ENCODE data around the gene PPFIA1. TPM values are rescaled to one million over a fixed set of nuclear protein-coding genes. Genes with fewer than 3 reads are reported as not detected.

The PPFIA1 gene
- polyA plus RNA-seq, 1 of the 3 experiments (the other 2 are of a cell fraction) = 37.4 TPM

DNA sequence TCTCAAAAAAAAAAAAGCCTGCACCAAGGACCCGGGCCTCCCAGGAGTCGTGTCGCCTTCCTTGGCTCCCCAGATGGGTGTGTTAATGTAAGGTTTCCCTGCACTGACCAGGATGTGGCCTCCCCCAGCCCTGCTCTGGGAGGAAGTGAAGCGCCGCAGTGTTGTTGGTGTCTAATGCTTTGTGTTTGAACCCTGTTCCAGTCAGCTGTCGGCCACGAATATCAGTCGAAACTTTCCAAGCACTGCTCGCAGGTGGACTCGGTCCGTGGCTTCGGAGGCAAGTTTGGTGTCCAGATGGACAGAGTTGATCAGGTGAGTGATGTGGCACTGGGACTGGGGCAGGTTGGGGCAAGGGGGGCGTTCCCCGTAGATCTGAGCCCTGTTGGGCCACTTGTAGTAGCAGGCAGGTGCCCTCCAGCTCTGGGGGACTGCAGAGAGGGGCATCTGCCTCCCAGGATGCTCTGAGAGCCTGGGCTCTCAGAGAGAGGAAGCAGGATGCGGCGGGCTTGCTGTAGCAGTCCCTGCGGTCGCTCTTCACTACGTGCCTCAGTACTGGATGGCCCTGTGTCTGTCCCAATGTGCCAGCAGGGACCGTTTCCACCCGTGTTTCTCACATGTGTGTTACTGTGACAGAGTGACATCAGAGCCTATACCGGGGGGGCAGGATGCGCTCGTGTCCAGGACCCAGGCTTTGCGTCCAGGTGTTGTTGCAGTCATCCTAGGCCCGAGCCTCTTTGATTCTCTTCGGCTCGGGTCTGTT is 144.0 kb downstream of the PPFIA1 start:
- Histone ChIP-seq H3F3A (replicated peaks; ENCODE audit: insufficient read depth) (peaks cover 10% of the 10 kb centered on the region), H2AFZ (ENCODE audit: low read depth) (no peak overlapping the region), H3K27ac (ENCODE audit: low read depth in 2 of 2, low read length in 1 of 2) (no peak overlapping the region), H3K4me3 (ENCODE audit: low read depth in 2 of 2, low read length in 1 of 2) (no peak overlapping the region), H3K79me2 (ENCODE audit: insufficient read depth) (peaks cover 61% of the 10 kb centered on the region; the same call in 1 of the 2 replicates), H3K4me2 (no peak overlapping the region), H4K20me1 (ENCODE audit: insufficient read depth) (peaks cover 47% of the 10 kb centered on the region; the same call in 1 of the 2 replicates), H3K9ac (no peak overlapping the region), H3K36me3 (replicated peaks in 1 of 2; ENCODE audit: control insufficient read depth in 1 of 2, insufficient read depth in 2 of 2, low read length in 1 of 2) (peaks cover 61 to 84% of the 10 kb centered on the region in 2 experiments), H3K27me3 (ENCODE audit: insufficient read depth) (no peaks in the 10 kb centered on the region), H3K9me3 (no peaks in the 10 kb centered on the region), H3K9me2 (no peaks in the 10 kb centered on the region), H3K4me1 (ENCODE audit: control insufficient read depth in 1 of 2, insufficient read depth in 2 of 2, low read depth in 1 of 2, low read length in 1 of 2) (no peaks in the 10 kb centered on the region; a peak in 1 of 4 replicates)
- no peak for TF ChIP-seq FOXJ3 (CRISPR knock-in tag; IDR thresholded peaks at IDR 0.05)
- no peak for TF ChIP-seq SMC3 (IDR thresholded peaks at IDR 0.05; ENCODE audit: low read depth, low read length)
- no peak for TF ChIP-seq RFX5 (IDR thresholded peaks at IDR 0.05; ENCODE audit: low read length)
- no peak for TF ChIP-seq ZBTB33 (IDR thresholded peaks at IDR 0.05; ENCODE audit: borderline replicate concordance, low read depth)
- no peak for TF ChIP-seq TEAD4 (IDR thresholded peaks at IDR 0.05; ENCODE audit: borderline replicate concordance, insufficient read depth)
- no peak for TF ChIP-seq FOSL2 (IDR thresholded peaks at IDR 0.05; ENCODE audit: borderline replicate concordance, low read depth)
- TF ChIP-seq RAD21 (IDR thresholded peaks at IDR 0.05; ENCODE audit: low read length) = no peak
- TF ChIP-seq ELF1 (IDR thresholded peaks at IDR 0.05) = no peak
- no peak for TF ChIP-seq MAX (IDR thresholded peaks at IDR 0.05; ENCODE audit: low read depth)
- TF ChIP-seq CHD2 (IDR thresholded peaks at IDR 0.05; ENCODE audit: low read length, partially characterized antibody) = no peak
- no peak for TF ChIP-seq REST (IDR thresholded peaks at IDR 0.05; ENCODE audit: low read depth, low read length)
- TF ChIP-seq IRF3 (IDR thresholded peaks at IDR 0.05; ENCODE audit: low read depth, low read length) = no peak
- no peak for TF ChIP-seq FOXM1 (IDR thresholded peaks at IDR 0.05; ENCODE audit: low read depth)
- no peak for TF ChIP-seq TAF1 (IDR thresholded peaks at IDR 0.05; ENCODE audit: borderline replicate concordance, low read depth, low read length)
- TF ChIP-seq MEF2A (IDR thresholded peaks at IDR 0.05; ENCODE audit: borderline replicate concordance, low read depth) = no peak
- TF ChIP-seq RXRA (IDR thresholded peaks at IDR 0.05; ENCODE audit: borderline replicate concordance, low read depth) = no peak
- no peak for TF ChIP-seq YY1 (IDR thresholded peaks at IDR 0.05; ENCODE audit: low read depth)
- no peak for TF ChIP-seq NRF1 (IDR thresholded peaks at IDR 0.05; ENCODE audit: low read depth, low read length)
- no peak for TF ChIP-seq RCOR1 (IDR thresholded peaks at IDR 0.05; ENCODE audit: low read length)
- TF ChIP-seq SIN3A (IDR thresholded peaks at IDR 0.05; ENCODE audit: borderline replicate concordance, low read depth, low read length) = no peak
- CTCF ChIA-PET = no interaction called here
- WGBS (ENCODE audit: low lambda C conversion rate) = 90% methylated on average over 23 of the region's 28 CpGs
- DNase-seq = no peak
- POLR2A ChIA-PET = interaction anchor here (0.7 kb wide), 1 partner anchor 15 kb away, joined by 3 read pairs; no protein-coding TSS in a partner anchor
